DOHH2 (cell line): ENCODE measurements around the gene HACD2.

Experiments used
- H3F3A ChIP-seq: fragments of 200-600 bp; sonication (generic), shearing (Covaris generic); 2 replicates; pipeline ENCODE4 v1.6.0; 2016; ENCODE audit warnings: antibody characterized with exemption, mild to moderate bottlenecking; ENCODE audit not compliant: control insufficient read depth, insufficient read depth
- H3K27ac ChIP-seq: fragments of 200-600 bp; sonication (generic); 2 replicates; pipeline ENCODE4 v1.5.1; 2014; ENCODE audit warnings: low read depth, mild to moderate bottlenecking, low read length, moderate library complexity
- H3K27me3 ChIP-seq: fragments of 200-600 bp; sonication (generic); 2 replicates; pipeline ENCODE4 v1.6.1; 2014; ENCODE audit warnings: mild to moderate bottlenecking, low read length, mixed read lengths; ENCODE audit not compliant: control insufficient read depth
- H3K36me3 ChIP-seq: fragments of 200-600 bp; sonication (generic); 2 replicates; pipeline ENCODE4 v1.6.1; 2014; ENCODE audit warnings: mild to moderate bottlenecking, low read length, moderate library complexity, mixed read lengths; ENCODE audit not compliant: control insufficient read depth
- H3K4me1 ChIP-seq: fragments of 200-600 bp; sonication (generic); 2 replicates; pipeline ENCODE4 v1.6.1; 2014; ENCODE audit warnings: mild to moderate bottlenecking, low read length, mixed read lengths; ENCODE audit not compliant: control insufficient read depth
- H3K4me2 ChIP-seq: fragments of 200-600 bp; sonication (generic); 2 replicates; pipeline ENCODE4 v1.6.0; 2014; ENCODE audit warnings: mild to moderate bottlenecking, low read length, moderate library complexity
- H3K4me3 ChIP-seq: fragments of 200-600 bp; sonication (generic); 2 replicates; pipeline ENCODE4 v1.5.1; 2014; ENCODE audit warnings: mild to moderate bottlenecking, low read length, mixed read lengths
- H3K79me2 ChIP-seq: fragments of 200-600 bp; sonication (generic); 2 replicates; pipeline ENCODE4 v1.6.1; 2014; ENCODE audit warnings: mild to moderate bottlenecking, low read length, mixed read lengths; ENCODE audit not compliant: control insufficient read depth
- H3K9me2 ChIP-seq: fragments of 200-600 bp; sonication (generic); replicated peaks from 2 replicates; pipeline ENCODE4 v1.6.1; 2014; ENCODE audit warnings: mild to moderate bottlenecking, low read length, mixed read lengths; ENCODE audit not compliant: control insufficient read depth
- H3K9me3 ChIP-seq: fragments of 200-600 bp; sonication (generic); 2 replicates; pipeline ENCODE4 v1.6.1; 2014; ENCODE audit warnings: antibody characterized with exemption, low read length, mixed read lengths; ENCODE audit not compliant: control insufficient read depth, insufficient read depth
- H4K20me1 ChIP-seq: fragments of 200-600 bp; sonication (generic); 2 replicates; pipeline ENCODE4 v1.6.0; 2014; ENCODE audit warnings: low read depth, mild to moderate bottlenecking, antibody characterized with exemption, low read length, moderate library complexity; ENCODE audit not compliant: control insufficient read depth, insufficient read depth
- CTCF ChIP-seq: fragments of 200-600 bp; sonication (generic); IDR thresholded peaks from one replicate; pipeline ENCODE4 v1.5.1; 2014; ENCODE audit warnings: antibody characterized with exemption, mild to moderate bottlenecking, low read depth, low read length; ENCODE audit not compliant: poor library complexity, severe bottlenecking
- EZH2phosphoT487 ChIP-seq: fragments of 200-600 bp; sonication (generic); IDR thresholded peaks from 2 replicates; pipeline ENCODE4 v1.6.1; 2017; ENCODE audit warnings: borderline replicate concordance, mild to moderate bottlenecking, antibody characterized with exemption, low read length, moderate library complexity, mixed read lengths

The HACD2 gene

GRCh38 chr3:123611082-123611481, 26.2 kb upstream of the HACD2 start:
- Histone ChIP-seq H3F3A (no peaks in the 10 kb centered on the region), H3K4me1 (peaks cover 9% of the 10 kb centered on the region), H4K20me1 (no peaks in the 10 kb centered on the region), H3K9me3 (no peaks in the 10 kb centered on the region), H3K27me3 (no peaks in the 10 kb centered on the region), H3K79me2 (peaks cover 6% of the 10 kb centered on the region), H3K9me2 (no peaks in the 10 kb centered on the region), H3K4me3 (no peak overlapping the region), H3K36me3 (peaks cover 28% of the 10 kb centered on the region), H3K4me2 (no peak overlapping the region), H3K27ac (no peak overlapping the region)
- TF ChIP-seq EZH2phosphoT487 = no peak
- TF ChIP-seq CTCF = no peak

DNA sequence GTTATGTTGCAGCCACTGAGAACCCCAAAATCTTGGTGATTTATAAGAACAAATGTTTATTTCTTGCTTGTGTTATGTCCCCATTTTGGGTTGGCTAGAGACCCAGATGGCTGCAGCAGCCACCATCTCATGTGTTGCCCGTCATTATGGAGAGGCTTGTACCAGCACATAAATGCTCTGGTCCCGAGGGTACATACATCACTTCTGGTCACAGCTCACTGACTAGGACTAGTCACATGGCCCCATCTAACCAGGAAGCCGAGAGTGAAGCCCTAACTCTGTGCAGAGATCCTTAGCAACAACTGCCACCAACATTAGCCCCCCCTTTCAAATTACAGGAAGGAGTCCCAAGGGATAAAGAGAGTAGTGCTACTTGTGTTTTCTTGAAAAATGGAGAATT, 25.5 kb upstream of the HACD2 start:
- H3K4me2 ChIP-seq = peak overlapping the region; percentile 20
- H3K4me3 ChIP-seq = no peak overlapping the region
- H3K9me3 ChIP-seq = no peaks in the 10 kb centered on the region
- no peaks in the 10 kb centered on the region for H4K20me1 ChIP-seq
- no peaks in the 10 kb centered on the region for H3K9me2 ChIP-seq
- TF ChIP-seq CTCF = no peak
- TF ChIP-seq EZH2phosphoT487 = no peak
- H3F3A ChIP-seq = no peaks in the 10 kb centered on the region
- H3K27me3 ChIP-seq = no peaks in the 10 kb centered on the region
- H3K27ac ChIP-seq = no peak overlapping the region
- peaks cover 9% of the 10 kb centered on the region for H3K4me1 ChIP-seq
- H3K36me3 ChIP-seq = peaks cover 28% of the 10 kb centered on the region
- H3K79me2 ChIP-seq = peaks cover 6% of the 10 kb centered on the region

- peaks cover 28% of the 10 kb centered on the region for H3K36me3 ChIP-seq
- H3K4me2 ChIP-seq = no peak overlapping the region
- no peaks in the 10 kb centered on the region for H4K20me1 ChIP-seq
- TF ChIP-seq EZH2phosphoT487 = no peak
- no peak for TF ChIP-seq CTCF
- no peaks in the 10 kb centered on the region for H3K9me2 ChIP-seq
- H3F3A ChIP-seq = no peaks in the 10 kb centered on the region
- H3K27me3 ChIP-seq = no peaks in the 10 kb centered on the region
- peaks cover 9% of the 10 kb centered on the region for H3K4me1 ChIP-seq
- H3K9me3 ChIP-seq = no peaks in the 10 kb centered on the region
- H3K27ac ChIP-seq = no peak overlapping the region
- no peak overlapping the region for H3K4me3 ChIP-seq
- H3K79me2 ChIP-seq = peaks cover 6% of the 10 kb centered on the region
Observed at GRCh38 chr3:123609063-123609462, 24.2 kb upstream of the HACD2 start.
